Epithelial cell of proximal tubule (primary cell): ENCODE measurements around the gene CRYGN. TPM values are rescaled to one million over a fixed set of nuclear protein-coding genes. Genes with fewer than 3 reads are reported as not detected.

Source experiments
- DNase-seq: peaks from one replicate; pipeline ENCODE4 v3.0.0-alpha.2; 2011; ENCODE audit warnings: low read depth
- H3K4me3 ChIP-seq: 2 replicates; pipeline ENCODE4 v1.5.1; 2011; ENCODE audit warnings: low read depth, mild to moderate bottlenecking, low read length
- total RNA-seq: library from RNA; depleted of rRNA; stranded (reverse); fragments of >200 nt; gene quantifications from 2 replicates; pipeline ENCODE4 v1.2.3, GENCODE V29; 2015
- TF ChIP-seq, protein P1 (sequence below): conservative IDR thresholded peaks from 2 replicates; pipeline ENCODE4 v1.5.1; 2012; ENCODE audit warnings: low read depth, mild to moderate bottlenecking, low read length

Gene CRYGN
- total RNA-seq, 1 donor from 2014 or later, result not detected

GRCh38 chr7:151460474-151460855, 20.5 kb upstream of the CRYGN start:
- peak overlapping the region; percentile 32 for H3K4me3 ChIP-seq
- DNase-seq, result no peak
- TF ChIP-seq, protein P1, sequence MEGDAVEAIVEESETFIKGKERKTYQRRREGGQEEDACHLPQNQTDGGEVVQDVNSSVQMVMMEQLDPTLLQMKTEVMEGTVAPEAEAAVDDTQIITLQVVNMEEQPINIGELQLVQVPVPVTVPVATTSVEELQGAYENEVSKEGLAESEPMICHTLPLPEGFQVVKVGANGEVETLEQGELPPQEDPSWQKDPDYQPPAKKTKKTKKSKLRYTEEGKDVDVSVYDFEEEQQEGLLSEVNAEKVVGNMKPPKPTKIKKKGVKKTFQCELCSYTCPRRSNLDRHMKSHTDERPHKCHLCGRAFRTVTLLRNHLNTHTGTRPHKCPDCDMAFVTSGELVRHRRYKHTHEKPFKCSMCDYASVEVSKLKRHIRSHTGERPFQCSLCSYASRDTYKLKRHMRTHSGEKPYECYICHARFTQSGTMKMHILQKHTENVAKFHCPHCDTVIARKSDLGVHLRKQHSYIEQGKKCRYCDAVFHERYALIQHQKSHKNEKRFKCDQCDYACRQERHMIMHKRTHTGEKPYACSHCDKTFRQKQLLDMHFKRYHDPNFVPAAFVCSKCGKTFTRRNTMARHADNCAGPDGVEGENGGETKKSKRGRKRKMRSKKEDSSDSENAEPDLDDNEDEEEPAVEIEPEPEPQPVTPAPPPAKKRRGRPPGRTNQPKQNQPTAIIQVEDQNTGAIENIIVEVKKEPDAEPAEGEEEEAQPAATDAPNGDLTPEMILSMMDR, result no peak

DNA sequence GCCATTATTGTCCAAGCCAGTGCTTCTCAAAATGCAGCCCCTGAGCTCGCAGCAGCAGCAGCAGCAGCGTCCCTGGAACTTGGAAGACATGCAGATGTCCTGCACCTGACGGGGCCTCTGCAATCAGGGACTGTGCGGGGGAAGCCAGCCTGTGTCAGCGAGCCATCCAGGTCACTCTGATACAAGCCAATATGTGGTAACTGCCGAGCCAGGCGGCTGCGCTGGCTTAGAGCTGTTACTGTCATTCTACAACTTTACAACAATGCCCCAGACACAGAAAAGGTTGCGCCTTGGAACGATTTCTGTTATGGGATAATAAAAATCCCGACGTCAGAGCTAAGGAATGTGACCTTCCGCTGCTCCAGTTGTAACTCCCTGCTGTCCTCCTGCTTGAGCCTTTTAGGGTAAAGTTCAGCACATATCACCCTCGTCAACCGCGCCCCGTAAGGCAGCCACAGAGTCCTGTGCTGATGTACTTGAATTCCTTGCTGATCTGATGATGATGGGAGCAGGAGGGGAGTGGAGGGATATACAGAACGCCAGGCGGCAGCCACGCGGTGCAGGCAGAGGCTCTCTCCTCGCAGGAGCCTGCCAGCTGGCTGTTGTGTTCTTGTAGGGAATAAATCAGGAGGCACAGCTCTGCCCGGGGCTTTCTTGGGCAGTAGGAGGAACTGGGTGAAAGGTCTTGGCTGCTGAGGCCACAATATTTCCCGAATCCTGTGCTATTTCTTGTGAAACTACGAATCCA, 20.0 kb upstream of the CRYGN start:
- TF ChIP-seq, protein P1, result peak; percentile 43
- peak; percentile 82 for DNase-seq
- H3K4me3 ChIP-seq, result peak overlapping the region; percentile 32

DNA sequence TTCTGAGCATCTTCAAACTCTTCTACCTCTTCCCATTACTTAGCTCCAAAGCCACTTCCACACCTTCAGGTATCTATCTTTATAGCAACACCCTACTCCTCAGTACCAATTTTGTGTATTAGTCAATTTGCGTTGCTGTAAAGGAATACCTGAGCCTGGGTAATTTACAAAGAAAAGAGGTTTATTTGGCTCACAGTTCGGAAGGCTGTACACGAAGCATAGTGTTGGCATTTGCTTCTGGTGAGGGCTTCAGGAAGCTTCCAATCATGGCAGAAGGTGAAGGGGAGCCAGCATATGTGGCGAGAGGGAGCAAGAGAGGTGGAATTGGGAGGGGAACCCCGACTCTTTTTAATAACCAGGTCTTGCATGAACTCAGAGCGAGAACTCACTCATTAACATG, 17.6 kb upstream of the CRYGN start:
- no peak overlapping the region for H3K4me3 ChIP-seq
- TF ChIP-seq, protein P1, result no peak
- DNase-seq, result no peak

GRCh38 chr7:151456782-151457181, 16.8 kb upstream of the CRYGN start:
- DNase-seq, result no peak

GRCh38 chr7:151456276-151456675, 16.3 kb upstream of the CRYGN start:
- no peak for DNase-seq
- TF ChIP-seq, protein P1, result no peak
- no peak overlapping the region for H3K4me3 ChIP-seq

More at GRCh38 chr7:151456782-151457181, 16.8 kb upstream of the CRYGN start:
- TF ChIP-seq, protein P1, result no peak
- no peak overlapping the region for H3K4me3 ChIP-seq

DNA sequence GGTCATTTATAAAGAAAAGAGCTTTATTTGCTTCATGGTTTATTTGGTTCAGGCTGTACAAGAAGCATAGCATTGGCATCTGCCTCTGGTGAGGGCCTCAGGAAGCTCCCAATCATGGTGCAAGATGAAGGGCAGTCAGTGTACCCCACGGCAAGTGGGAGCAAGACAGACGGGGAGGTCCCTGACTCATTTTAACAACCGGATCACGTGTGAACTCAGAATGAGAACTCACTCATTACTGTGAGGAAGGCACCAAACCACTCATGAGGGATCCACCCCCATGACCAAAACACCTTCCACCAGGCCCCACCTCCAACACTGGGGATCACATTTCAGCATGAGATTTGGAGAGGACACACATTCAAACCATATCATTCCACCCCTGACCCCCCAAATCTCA, 15.7 kb upstream of the CRYGN start:
- no peak for DNase-seq
- TF ChIP-seq, protein P1, result no peak
- H3K4me3 ChIP-seq, result no peak overlapping the region
